PC-3 (cell line): ENCODE measurements around the gene CNTN1.

Experiments used
- CTCF ChIP-seq: fragments of 300-600 bp; sonication (generic); conservative IDR thresholded peaks from 2 replicates; pipeline ENCODE4 v1.5.1; 2017; ENCODE audit warnings: antibody characterized with exemption, low read depth, mild to moderate bottlenecking, low read length
- EZH2 ChIP-seq: fragments of 300-600 bp; sonication (generic); IDR thresholded peaks from one replicate; pipeline ENCODE4 v1.6.1; 2017; ENCODE audit warnings: antibody characterized with exemption, mild to moderate bottlenecking, low read length; ENCODE audit not compliant: unreplicated experiment

GRCh38 chr12:41096797-41097196 lies 404.6 kb downstream of the CNTN1 start:
- no peak for TF ChIP-seq CTCF
- no peak for TF ChIP-seq EZH2
